GM18951 (cell line): ENCODE measurements around the gene EDRF1.

Experiments used
- POLR2A ChIP-seq: IDR thresholded peaks from 4 replicates; pipeline ENCODE4 v1.6.1; 2011; ENCODE audit warnings: mild to moderate bottlenecking; ENCODE audit not compliant: insufficient read length, insufficient read depth; ENCODE audit errors: extremely low read depth
- in situ Hi-C: fragments of 300-500 bp; cut with MboI; formaldehyde crosslinking; loops from one replicate; pipeline ENCODE4 v1.12.0; 2022; ENCODE audit warnings: low sequenced_read_pairs, mixed read lengths, inconsistent platforms; ENCODE audit not compliant: unreplicated experiment

EDRF1 gene

DNA sequence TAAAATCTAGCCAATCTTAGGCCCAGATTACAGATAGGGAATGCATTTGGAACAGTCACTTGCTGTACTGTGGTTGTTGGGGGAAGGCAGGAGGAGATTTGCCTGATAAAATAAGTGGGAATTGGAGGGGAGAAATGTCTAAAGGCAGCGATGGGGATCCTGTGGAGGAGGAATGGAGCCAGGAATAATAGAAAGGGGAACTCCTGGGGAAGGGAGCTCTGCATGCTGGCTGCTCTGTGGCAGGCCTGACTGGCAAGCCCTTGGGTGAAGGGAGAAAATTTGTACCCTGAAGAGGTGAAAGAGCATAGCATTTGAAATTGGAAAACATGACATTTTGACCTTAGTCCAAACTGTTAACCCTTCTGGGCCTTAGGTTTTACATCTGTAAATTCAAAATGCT is 42.5 kb downstream of the EDRF1 start:
- no peak for TF ChIP-seq POLR2A
- in situ Hi-C loops = no loop called here

DNA sequence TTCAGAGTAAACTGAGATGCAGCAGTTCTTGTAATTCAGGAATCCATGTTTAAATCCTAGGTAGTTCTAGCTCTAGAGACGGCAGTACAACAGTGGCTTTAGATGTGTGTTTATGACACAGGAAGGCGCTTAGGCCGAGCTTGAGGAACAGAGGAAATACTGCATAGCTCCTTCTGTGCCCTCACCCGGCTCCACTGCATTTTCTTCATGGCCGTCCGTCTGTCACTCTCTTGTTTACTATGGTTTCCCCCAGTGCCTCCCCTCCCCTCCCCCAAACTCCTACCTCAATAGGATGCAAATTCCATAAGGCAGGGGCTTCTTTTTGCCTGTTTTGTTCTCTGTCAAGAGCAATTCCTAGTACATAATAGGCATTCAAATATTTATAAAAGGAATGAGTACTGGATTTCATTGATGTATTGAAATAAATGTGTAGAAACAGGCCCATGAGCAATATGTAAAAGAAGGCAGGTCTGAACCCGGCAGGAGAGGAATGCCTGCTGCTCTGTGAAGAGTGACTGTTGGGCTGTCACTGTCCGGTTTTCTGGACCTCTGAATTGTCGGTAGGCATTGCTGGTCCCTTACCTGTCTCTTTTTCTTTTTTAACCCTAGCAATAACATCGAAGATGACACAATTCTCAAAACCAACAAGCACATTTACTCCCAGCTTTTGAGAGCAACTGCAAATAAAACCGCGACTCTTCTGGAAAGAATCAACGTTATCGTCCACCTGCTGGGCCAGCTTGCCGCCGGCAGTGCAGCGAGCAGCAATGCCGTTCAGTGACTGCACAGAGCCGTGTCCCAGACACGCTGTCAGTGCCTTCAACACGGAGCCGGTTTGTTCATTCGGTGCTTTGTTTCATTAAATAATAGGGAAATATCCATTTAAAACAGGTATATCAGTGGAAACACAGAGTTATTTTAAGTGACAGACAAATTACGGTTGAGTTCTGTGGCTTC is 43.5 kb downstream of the EDRF1 start:
- in situ Hi-C loops = no loop called here
- no peak for TF ChIP-seq POLR2A

DNA sequence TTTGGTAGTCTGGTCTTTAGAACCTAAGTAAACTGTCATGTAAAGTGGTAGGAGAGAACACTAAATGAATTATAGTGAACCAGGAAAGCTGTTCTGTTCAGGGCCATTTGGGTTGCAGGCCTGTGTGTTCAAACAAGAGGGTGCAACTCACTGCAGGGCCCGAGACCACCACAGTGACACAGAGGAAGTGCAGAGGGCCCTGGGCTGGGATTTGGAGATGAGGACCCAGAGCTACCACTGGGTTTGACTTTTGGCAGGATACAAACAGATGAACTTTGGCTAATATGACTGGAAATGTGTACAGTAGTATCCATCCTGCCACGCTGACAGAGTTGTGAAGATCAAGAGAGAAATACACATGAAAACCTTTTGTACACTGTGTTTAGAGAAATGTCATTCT is 46.3 kb downstream of the EDRF1 start:
- TF ChIP-seq POLR2A = no peak
- in situ Hi-C loops = no loop called here

DNA sequence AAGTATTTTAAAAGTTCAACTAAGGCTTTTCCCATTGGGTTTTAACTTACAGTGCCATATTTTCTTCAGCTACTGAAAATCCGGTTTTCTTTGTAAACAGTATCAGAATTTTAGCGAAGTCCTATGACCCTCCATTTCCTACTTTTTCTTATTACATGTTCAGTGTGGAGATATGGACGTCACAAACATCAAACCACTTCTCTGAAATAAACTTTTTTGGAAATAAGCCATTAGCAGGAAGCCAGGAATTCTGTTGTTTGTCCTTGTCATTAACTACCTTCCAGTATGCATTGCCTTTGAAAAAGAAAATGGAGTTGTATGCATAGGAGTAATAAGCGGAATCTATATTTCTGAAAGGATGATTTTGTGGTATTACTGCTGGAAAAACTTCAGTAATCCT is 47.0 kb downstream of the EDRF1 start:
- no peak for TF ChIP-seq POLR2A
- in situ Hi-C loops = no loop called here

DNA sequence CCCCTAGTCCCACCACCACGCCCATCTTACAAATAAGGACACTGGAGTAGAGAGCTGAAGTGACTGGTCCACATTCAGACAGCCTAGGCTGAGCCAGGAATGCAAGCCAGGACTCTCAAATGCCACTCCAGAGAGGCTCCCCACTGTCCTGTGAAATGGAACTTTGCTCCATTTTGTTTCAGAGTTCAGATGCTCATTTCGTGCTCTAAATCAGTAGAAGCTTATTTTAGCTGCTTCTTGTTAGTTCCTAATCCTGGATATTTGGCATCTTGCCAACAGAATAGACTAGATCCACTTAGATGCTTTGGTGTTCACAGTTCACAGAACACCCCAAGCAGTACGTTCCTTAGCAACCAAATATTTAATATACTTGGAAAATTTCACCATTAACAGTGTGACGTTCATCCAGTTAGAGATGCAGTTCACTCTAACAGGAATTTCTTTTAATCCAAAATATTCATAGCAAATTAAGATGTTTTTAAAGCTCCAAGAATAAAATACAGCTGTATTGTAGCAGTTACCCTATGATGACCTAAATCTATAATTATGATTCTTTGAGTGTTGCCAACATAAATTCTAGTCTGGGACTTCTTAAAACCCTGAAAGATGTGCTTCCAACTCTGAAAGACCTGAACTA is 48.8 kb downstream of the EDRF1 start:
- in situ Hi-C loops = no loop called here
- TF ChIP-seq POLR2A = no peak

DNA sequence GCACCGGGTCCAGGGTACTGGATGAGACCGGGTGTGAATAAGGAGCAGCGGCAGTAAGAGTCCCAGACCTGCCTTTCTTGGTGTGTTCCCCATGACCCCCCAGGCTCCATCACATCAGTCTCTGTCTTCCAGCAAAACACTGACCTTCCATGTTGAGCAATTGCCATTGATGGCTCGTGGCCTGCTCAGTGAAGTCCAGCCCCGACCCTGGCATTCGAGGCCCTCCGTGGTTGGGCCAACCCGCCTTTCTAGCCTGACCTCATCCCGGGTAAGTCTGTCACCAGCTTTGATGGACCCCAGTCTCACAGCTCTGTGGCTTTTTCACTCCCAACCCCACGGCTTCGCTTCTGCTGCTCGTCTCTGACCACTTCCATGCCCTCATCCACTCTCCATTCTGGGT is 49.7 kb downstream of the EDRF1 start:
- in situ Hi-C loops = no loop called here
- TF ChIP-seq POLR2A = no peak

DNA sequence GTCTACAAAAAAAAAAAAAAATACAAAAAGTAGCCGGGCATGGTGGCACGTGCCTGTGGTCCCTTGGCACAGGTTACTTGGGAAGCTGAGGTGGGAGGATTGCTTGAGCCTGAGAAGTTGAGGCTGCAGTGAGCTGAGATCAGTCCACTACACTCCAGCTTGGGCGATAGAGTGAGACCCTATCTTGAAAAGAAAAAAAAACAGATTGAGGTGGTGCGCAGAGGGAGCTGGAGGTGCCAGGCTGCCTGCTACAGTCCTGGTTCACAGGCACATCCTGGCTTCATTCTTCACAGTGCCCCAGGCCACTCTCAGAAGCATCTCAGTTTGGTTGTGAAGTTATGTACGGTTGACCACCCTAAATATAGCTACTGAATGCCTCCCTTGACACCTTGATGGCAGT is 51.3 kb downstream of the EDRF1 start:
- no peak for TF ChIP-seq POLR2A
- in situ Hi-C loops = no loop called here

DNA sequence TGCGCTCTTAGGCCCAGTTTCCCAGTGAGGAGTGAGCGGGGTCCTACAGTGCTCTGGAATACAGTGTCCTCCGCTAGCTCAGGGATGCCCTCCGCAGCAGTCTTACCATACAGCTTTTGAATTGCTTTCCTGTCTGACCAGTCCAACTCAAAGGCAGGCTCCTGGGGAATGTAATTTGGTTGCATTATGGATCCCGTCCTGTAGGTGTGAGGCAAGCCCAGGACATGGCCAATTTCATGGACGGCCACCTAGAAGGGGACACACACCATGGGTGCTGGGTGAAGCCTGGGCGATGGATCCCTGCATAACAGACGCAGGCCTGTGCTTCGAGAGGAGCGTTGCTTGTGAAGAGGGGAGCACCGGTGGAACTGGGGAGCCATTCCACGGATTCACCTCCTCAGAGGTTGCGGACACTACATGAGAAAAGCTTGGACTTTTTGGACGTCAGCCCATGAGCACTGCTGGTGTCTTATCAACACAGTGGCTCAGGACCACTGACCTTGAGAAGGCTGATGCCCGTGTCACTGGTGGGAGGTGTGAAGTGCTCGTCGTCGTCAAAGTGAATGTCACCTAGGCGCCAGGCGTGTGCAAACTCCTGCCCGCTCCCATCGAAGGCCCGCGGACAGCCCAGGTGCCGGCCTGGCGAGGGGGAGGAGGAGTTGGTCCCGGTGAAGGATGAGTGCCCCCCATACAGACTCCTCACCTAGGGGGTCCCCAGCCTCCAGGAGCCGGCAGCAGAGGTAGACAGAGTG is 52.8 kb downstream of the EDRF1 start:
- no peak for TF ChIP-seq POLR2A
- in situ Hi-C loops = no loop called here

DNA sequence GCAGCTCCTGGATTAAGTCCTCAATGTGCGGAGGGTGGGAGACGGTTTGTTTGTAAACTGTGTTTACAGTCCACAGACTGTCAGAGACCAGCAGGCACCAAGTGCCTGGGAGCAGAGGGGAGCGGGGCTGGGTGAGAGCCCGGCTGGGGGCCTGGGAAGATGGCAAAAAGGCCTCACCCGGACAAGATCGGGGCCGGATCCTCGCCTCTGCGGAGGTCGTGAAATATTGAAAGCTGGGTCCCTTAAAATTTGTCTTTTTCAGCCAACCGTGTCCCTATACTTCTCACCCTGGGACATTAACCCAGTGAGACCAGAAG is 53.3 kb downstream of the EDRF1 start:
- no peak for TF ChIP-seq POLR2A
- in situ Hi-C loops = no loop called here

DNA sequence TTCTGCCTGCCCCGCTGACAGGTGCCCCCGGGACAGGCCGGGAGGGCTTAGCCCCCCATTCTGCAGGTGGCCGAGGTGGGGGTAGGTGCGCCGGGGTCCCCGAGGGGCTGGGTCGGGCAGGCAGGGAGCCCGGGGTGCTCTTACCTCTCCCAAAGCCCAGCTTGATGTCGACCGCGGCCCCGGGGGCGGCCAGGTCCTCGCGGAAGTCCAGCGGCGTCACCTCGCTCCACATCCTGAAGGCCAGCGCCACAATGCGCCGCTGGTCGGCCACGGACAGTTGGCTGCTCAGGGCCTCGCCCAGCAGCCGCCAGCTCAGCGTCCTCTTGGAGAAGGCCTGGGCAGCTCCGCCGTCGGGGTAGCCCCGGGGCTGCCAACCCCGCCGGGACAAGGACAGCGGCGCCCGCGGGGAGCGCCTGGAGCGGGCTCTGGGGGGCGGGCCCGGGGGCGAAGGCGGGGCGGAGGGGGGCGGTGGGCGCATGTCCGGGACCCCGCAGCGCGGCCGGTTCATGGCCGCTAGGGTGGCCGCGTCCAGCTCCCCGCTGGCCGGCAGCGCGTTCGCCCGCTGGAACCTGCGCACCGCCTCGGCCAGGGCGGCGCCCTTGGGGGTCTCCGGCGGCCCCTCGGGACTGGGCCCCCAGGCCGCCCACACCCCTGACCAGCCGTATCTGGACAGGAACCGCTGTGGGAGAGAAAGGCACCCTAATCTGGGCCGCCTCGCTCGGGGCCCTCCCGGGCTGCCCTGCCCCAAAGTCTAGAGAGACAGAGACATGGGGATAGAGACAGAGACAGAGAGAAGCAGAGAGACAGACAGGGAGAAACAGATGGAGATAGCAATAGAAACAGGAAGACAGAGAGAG is 54.4 kb downstream of the EDRF1 start:
- TF ChIP-seq POLR2A = no peak
- in situ Hi-C loops = no loop called here

DNA sequence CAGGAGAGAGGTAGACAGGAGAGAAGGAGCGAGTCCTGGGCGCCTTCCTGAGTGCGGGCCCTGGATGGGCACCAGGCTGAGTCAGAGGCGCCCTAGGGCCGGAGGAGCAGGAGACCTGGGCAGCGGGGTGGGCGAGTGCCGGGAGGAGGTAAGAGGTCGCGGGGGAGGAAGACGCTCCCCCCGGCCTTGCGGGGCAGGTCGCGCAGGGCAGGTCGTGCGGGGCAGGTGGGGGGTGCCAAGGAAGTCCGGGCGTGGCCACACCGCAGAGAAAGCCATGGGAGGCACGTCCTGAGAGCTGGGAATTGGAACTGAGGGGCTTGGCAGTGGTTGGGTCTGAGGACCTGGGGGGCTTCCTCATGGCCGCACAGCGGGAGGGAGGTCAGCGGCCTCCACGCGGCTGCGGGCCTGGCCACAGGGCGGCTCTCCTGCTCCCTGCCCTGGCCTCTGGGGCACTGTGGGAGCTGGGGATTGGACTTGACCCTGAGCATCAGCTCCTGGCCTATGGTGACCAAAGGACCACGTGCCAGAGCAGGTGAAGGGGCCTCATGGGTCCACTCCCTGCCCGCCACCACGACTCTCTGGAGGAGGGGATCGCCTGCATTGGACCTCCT is 55.2 kb downstream of the EDRF1 start:
- in situ Hi-C loops = no loop called here
- no peak for TF ChIP-seq POLR2A

DNA sequence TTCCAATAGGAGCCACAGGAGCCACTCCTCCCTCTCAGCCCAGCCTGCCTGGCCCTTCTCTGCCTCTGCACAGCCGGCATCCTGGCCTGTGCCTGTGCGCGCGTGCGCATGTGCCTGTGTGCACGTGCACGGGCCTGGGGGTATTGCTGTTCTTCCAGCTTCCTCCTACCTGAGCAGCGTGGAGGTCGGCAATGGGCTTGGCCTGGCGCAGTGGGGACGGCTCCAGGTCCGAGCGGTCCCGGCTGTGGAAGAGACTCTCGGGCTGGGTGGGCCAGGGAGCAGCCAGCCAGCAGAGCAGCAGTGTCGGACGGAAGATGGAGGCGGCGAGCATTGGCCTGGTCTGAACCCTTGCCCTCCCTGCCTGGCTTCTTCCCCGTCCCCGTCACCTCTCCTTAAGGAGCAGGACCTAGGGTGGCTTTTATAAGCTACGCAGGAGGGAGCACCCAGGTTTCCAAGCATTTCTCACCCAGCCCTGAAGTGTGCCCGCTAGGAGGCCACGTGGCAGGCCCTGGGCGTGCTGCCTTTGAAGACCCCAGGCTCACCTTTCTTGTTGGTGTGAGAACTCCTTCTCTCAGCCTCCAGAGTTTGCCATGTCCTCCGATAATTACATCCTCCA is 56.1 kb downstream of the EDRF1 start, which contains the start of gene MMP21:
Gene MMP21, minus strand, starts transcription at position 331 of the 616 bp plus-strand sequence. Its CDS starts 0 bp downstream, at position 331.
- TF ChIP-seq POLR2A = no peak
- in situ Hi-C loops = no loop called here
